OCI-LY7 (cell line): Measurements from ENCODE around the gene SEPTIN11.

Experiments
- EZH2phosphoT487 ChIP-seq: fragments of 200-600 bp; sonication (generic); IDR thresholded peaks from 2 replicates; pipeline ENCODE4 v1.6.1; 2018; ENCODE audit warnings: low read depth, borderline replicate concordance, mild to moderate bottlenecking, mixed run types, antibody characterized with exemption, low read length, moderate library complexity, mixed read lengths
- TF ChIP-seq, protein P1 (sequence below): fragments of 200-600 bp; sonication (generic); conservative IDR thresholded peaks from 2 replicates; pipeline ENCODE4 v1.5.1; 2014; ENCODE audit warnings: mild to moderate bottlenecking, antibody characterized with exemption, low read length, moderate library complexity, mixed read lengths

DNA sequence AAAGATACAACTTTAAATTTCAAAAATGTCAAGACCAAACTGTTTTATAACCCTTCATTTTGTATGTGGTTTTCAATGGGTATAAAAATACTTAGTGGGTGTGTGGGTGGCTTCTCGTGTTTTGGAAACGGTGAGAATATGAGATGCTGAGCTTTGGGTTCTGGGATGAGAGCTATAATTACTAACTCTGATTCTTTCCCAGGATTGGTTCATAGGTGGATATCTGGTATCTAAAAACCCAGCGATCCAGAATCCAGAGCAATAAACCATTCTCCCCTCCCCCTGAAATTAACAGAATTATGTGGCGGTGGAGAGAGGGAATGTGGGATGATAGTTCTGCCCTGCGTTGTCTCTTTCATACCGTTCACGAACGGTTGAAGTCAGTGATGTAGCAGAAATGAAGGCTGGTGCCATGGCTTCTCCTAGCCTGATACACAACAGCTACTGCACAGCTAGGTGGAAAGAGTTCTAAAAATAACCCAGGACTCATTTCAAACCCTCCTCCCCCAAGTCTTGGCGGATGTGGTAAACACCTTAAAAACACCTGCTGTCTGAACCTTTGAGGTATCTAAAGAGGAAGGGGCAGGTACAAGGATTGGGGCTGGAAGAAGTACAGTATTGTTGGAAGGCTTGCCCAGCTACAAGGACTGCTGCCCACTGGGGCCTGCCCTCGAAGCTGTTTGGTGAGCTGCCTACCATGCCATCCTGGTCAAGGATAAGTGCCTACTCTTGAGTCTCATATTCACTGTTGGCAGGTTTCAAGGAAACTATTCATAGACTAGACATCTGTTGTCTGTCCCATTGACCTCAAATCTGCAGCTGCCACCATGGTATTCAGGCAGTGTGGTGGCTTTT, 44.5 kb downstream of the SEPTIN11 start:
- TF ChIP-seq, protein P1, sequence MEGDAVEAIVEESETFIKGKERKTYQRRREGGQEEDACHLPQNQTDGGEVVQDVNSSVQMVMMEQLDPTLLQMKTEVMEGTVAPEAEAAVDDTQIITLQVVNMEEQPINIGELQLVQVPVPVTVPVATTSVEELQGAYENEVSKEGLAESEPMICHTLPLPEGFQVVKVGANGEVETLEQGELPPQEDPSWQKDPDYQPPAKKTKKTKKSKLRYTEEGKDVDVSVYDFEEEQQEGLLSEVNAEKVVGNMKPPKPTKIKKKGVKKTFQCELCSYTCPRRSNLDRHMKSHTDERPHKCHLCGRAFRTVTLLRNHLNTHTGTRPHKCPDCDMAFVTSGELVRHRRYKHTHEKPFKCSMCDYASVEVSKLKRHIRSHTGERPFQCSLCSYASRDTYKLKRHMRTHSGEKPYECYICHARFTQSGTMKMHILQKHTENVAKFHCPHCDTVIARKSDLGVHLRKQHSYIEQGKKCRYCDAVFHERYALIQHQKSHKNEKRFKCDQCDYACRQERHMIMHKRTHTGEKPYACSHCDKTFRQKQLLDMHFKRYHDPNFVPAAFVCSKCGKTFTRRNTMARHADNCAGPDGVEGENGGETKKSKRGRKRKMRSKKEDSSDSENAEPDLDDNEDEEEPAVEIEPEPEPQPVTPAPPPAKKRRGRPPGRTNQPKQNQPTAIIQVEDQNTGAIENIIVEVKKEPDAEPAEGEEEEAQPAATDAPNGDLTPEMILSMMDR = no peak
- TF ChIP-seq EZH2phosphoT487 = no peak
